ENCODE data around the gene KLHL29. TPM values are rescaled to one million over a fixed set of nuclear protein-coding genes. Genes with fewer than 3 reads are reported as not detected.

The KLHL29 gene
- total and polyA plus RNA-seq, 2 experiments from 2014 or later: 1.5 to 6.5 TPM

GRCh38 chr2:23565814-23566213 is 180.8 kb downstream of the KLHL29 start:
- ATAC-seq (no peak), DNase-seq (ENCODE audit: low spot score) (no peak)
- H3K27me3 ChIP-seq (ENCODE audit: insufficient read depth): no peaks in the 10 kb centered on the region
- H3K9me3 Mint-ChIP-seq: no peaks in the 10 kb centered on the region
- no peak overlapping the region for H3K27ac ChIP-seq (ENCODE audit: low read depth)
- H3K4me2 ChIP-seq: peak overlapping the region; percentile 4; the same call in 1 of the 2 replicates
- H3K4me3 Mint-ChIP-seq: no peak overlapping the region
- H3K36me3 Mint-ChIP-seq (ENCODE audit: low read depth): no peaks in the 10 kb centered on the region
- H3K27ac Mint-ChIP-seq: 0 out of 2 replicates have a peak overlapping the region, but pooled peaks have one; percentile 69
- H3K4me1 ChIP-seq (ENCODE audit: insufficient read depth): peaks cover 7% of the 10 kb centered on the region; the same call in 1 of the 2 replicates
- no peak overlapping the region for H3K4me3 ChIP-seq
- no peaks in the 10 kb centered on the region for H3K36me3 ChIP-seq (ENCODE audit: insufficient read depth)
- no peak overlapping the region for H2AFZ ChIP-seq
- H3K9me2 ChIP-seq (ENCODE audit: insufficient read depth): no peaks in the 10 kb centered on the region
- TF ChIP-seq EZH2phosphoT487 (IDR thresholded peaks at IDR 0.05; ENCODE audit: unreplicated experiment) (no peak), ETS1 (IDR thresholded peaks at IDR 0.05) (no peak), NANOG (IDR thresholded peaks at IDR 0.05; ENCODE audit: borderline replicate concordance) (no peak), EZH2 (IDR thresholded peaks at IDR 0.05; ENCODE audit: low read depth, unreplicated experiment) (no peak), JUNB (IDR thresholded peaks at IDR 0.05; ENCODE audit: unreplicated experiment) (no peak), CREB1 (CRISPR knock-in tag; IDR thresholded peaks at IDR 0.05; ENCODE audit: low read depth) (no peak), ZNF462 (CRISPR knock-in tag; IDR thresholded peaks at IDR 0.05) (no peak), ZNF331 (CRISPR knock-in tag; IDR thresholded peaks at IDR 0.05; ENCODE audit: low read depth) (no peak), STAT1 (IDR thresholded peaks at IDR 0.05; ENCODE audit: unreplicated experiment) (no peak), CTCF (conservative IDR thresholded peaks at IDR 0.05; ENCODE audit: low read depth in 2 of 2) (no peak)
- no peaks in the 10 kb centered on the region for H3K79me2 ChIP-seq (replicated peaks; ENCODE audit: insufficient read depth)
- no peaks in the 10 kb centered on the region for H3F3A ChIP-seq (replicated peaks; ENCODE audit: low read depth)
- no peaks in the 10 kb centered on the region for H4K20me1 ChIP-seq (replicated peaks; ENCODE audit: insufficient read depth)
- peaks cover 4% of the 10 kb centered on the region for H3K27me3 Mint-ChIP-seq (ENCODE audit: insufficient read depth, low read depth, poor library complexity)
- H3K4me1 Mint-ChIP-seq: peaks cover 34% of the 10 kb centered on the region
